Activated naive CD8-positive, alpha-beta T cell treated with anti-CD3 and anti-CD28 coated beads for 36 hours (primary cell): Measurements from ENCODE around the gene LPCAT2. TPM values are rescaled to one million over a fixed set of nuclear protein-coding genes. Genes with fewer than 3 reads are reported as not detected.

ENCODE experiments used
- DNase-seq: peaks from one replicate; pipeline ENCODE4 v3.0.0; 2021
- H3K27ac Mint-ChIP-seq: one replicate; pipeline ENCODE4 v1.8.0; 2022; ENCODE audit warnings: mild to moderate bottlenecking, moderate library complexity, mixed read lengths
- H3K27me3 Mint-ChIP-seq: one replicate; pipeline ENCODE4 v1.8.0; 2022; ENCODE audit warnings: mild to moderate bottlenecking, mixed read lengths
- H3K36me3 Mint-ChIP-seq: one replicate; pipeline ENCODE4 v1.8.0; 2021; ENCODE audit warnings: mild to moderate bottlenecking, mixed read lengths
- H3K4me1 Mint-ChIP-seq: one replicate; pipeline ENCODE4 v1.8.0; 2021; ENCODE audit warnings: mixed read lengths
- H3K4me3 Mint-ChIP-seq: one replicate; pipeline ENCODE4 v1.8.0; 2022; ENCODE audit warnings: mild to moderate bottlenecking, moderate library complexity, mixed read lengths
- H3K9me3 Mint-ChIP-seq: one replicate; pipeline ENCODE4 v1.8.0; 2022; ENCODE audit warnings: mixed read lengths
- total RNA-seq, 2 experiments: library from RNA; stranded (reverse); gene quantifications; one replicate each; pipeline ENCODE4 v1.2.3, GENCODE V29; 2021

Gene LPCAT2
- total RNA-seq: under 1 TPM; 0.08 to 0.29 TPM

- Mint-ChIP-seq H3K27ac (no peak within 1 kb of the TSS), H3K27me3 (peaks cover 64% of the 10 kb centered on the region), H3K4me1 (peaks cover 9% of the 10 kb centered on the region), H3K36me3 (no peaks in the 10 kb centered on the region), H3K9me3 (peaks cover 6% of the 10 kb centered on the region), H3K4me3 (peak within 1 kb of the TSS; percentile 56)
- peak; percentile 46 for DNase-seq
Measured at GRCh38 chr16:55508941-55509931, at the start of gene LPCAT2. TSS of gene LPCAT2 (plus strand) at chr16:55509072. CDS start at chr16:55509182, 110 bp downstream.

GRCh38 chr16:55462241-55462640 is 46.6 kb upstream of the LPCAT2 start:
- Mint-ChIP-seq H3K9me3 (no peaks in the 10 kb centered on the region), H3K27me3 (peaks cover 3% of the 10 kb centered on the region), H3K4me1 (no peaks in the 10 kb centered on the region), H3K4me3 (no peak overlapping the region), H3K27ac (no peak overlapping the region), H3K36me3 (no peaks in the 10 kb centered on the region)
- no peak for DNase-seq

GRCh38 chr16:55464375-55464774 is 44.5 kb upstream of the LPCAT2 start:
- no peak overlapping the region for H3K27ac Mint-ChIP-seq
- H3K27me3 Mint-ChIP-seq: peaks cover 3% of the 10 kb centered on the region
- H3K36me3 Mint-ChIP-seq: no peaks in the 10 kb centered on the region
- no peaks in the 10 kb centered on the region for H3K9me3 Mint-ChIP-seq
- no peak for DNase-seq
- no peak overlapping the region for H3K4me3 Mint-ChIP-seq
- no peaks in the 10 kb centered on the region for H3K4me1 Mint-ChIP-seq

GRCh38 chr16:55465077-55465896 is 43.6 kb upstream of the LPCAT2 start:
- Mint-ChIP-seq H3K27ac (no peak overlapping the region), H3K4me1 (no peaks in the 10 kb centered on the region), H3K27me3 (peaks cover 3% of the 10 kb centered on the region), H3K9me3 (no peaks in the 10 kb centered on the region), H3K4me3 (no peak overlapping the region), H3K36me3 (no peaks in the 10 kb centered on the region)
- peak; percentile 73 for DNase-seq

- no peak overlapping the region for H3K4me3 Mint-ChIP-seq
- H3K27ac Mint-ChIP-seq: no peak overlapping the region
- H3K4me1 Mint-ChIP-seq: no peaks in the 10 kb centered on the region
- no peaks in the 10 kb centered on the region for H3K9me3 Mint-ChIP-seq
- peaks cover 3% of the 10 kb centered on the region for H3K27me3 Mint-ChIP-seq
- no peak for DNase-seq
- H3K36me3 Mint-ChIP-seq: no peaks in the 10 kb centered on the region
Measured at GRCh38 chr16:55466209-55466608, 42.7 kb upstream of the LPCAT2 start.

GRCh38 chr16:55467898-55468297 is 41.0 kb upstream of the LPCAT2 start:
- no peaks in the 10 kb centered on the region for H3K4me1 Mint-ChIP-seq
- no peaks in the 10 kb centered on the region for H3K36me3 Mint-ChIP-seq

GRCh38 chr16:55468352-55468990 is 40.4 kb upstream of the LPCAT2 start:
- Mint-ChIP-seq H3K4me3 (no peak overlapping the region), H3K9me3 (no peaks in the 10 kb centered on the region), H3K27me3 (no peaks in the 10 kb centered on the region), H3K36me3 (no peaks in the 10 kb centered on the region), H3K27ac (no peak overlapping the region), H3K4me1 (no peaks in the 10 kb centered on the region)
- DNase-seq: no peak

More at GRCh38 chr16:55467898-55468297, 41.0 kb upstream of the LPCAT2 start:
- Mint-ChIP-seq H3K4me3 (no peak overlapping the region), H3K9me3 (no peaks in the 10 kb centered on the region), H3K27me3 (no peaks in the 10 kb centered on the region), H3K27ac (no peak overlapping the region)
- DNase-seq: no peak

- Mint-ChIP-seq H3K27ac (no peak overlapping the region), H3K27me3 (peaks cover 5% of the 10 kb centered on the region), H3K9me3 (no peaks in the 10 kb centered on the region), H3K4me1 (no peaks in the 10 kb centered on the region), H3K36me3 (no peaks in the 10 kb centered on the region), H3K4me3 (no peak overlapping the region)
- no peak for DNase-seq
Measured at GRCh38 chr16:55469821-55470532, 38.9 kb upstream of the LPCAT2 start.

- H3K4me3 Mint-ChIP-seq: no peak overlapping the region
- no peaks in the 10 kb centered on the region for H3K4me1 Mint-ChIP-seq
- DNase-seq: no peak
- no peaks in the 10 kb centered on the region for H3K9me3 Mint-ChIP-seq
- H3K27me3 Mint-ChIP-seq: peaks cover 5% of the 10 kb centered on the region
- H3K36me3 Mint-ChIP-seq: no peaks in the 10 kb centered on the region
- no peak overlapping the region for H3K27ac Mint-ChIP-seq
Measured at GRCh38 chr16:55470533-55471371, 38.1 kb upstream of the LPCAT2 start.

GRCh38 chr16:55471448-55472097 is 37.3 kb upstream of the LPCAT2 start:
- Mint-ChIP-seq H3K4me1 (no peaks in the 10 kb centered on the region), H3K36me3 (no peaks in the 10 kb centered on the region), H3K9me3 (no peaks in the 10 kb centered on the region), H3K27ac (no peak overlapping the region), H3K27me3 (peaks cover 8% of the 10 kb centered on the region), H3K4me3 (no peak overlapping the region)
- no peak for DNase-seq

- no peaks in the 10 kb centered on the region for H3K4me1 Mint-ChIP-seq
- DNase-seq: no peak
- no peak overlapping the region for H3K4me3 Mint-ChIP-seq
- H3K27me3 Mint-ChIP-seq: peaks cover 25% of the 10 kb centered on the region
- no peak overlapping the region for H3K27ac Mint-ChIP-seq
- H3K9me3 Mint-ChIP-seq: no peaks in the 10 kb centered on the region
- H3K36me3 Mint-ChIP-seq: no peaks in the 10 kb centered on the region
Measured at GRCh38 chr16:55473587-55473986, 35.3 kb upstream of the LPCAT2 start.

GRCh38 chr16:55474821-55475220 is 34.1 kb upstream of the LPCAT2 start:
- H3K4me3 Mint-ChIP-seq: no peak overlapping the region
- H3K36me3 Mint-ChIP-seq: no peaks in the 10 kb centered on the region
- no peaks in the 10 kb centered on the region for H3K4me1 Mint-ChIP-seq
- H3K9me3 Mint-ChIP-seq: no peaks in the 10 kb centered on the region
- no peak overlapping the region for H3K27ac Mint-ChIP-seq
- no peak for DNase-seq
- H3K27me3 Mint-ChIP-seq: peaks cover 35% of the 10 kb centered on the region

- H3K27me3 Mint-ChIP-seq: peaks cover 46% of the 10 kb centered on the region
Measured at GRCh38 chr16:55475919-55476318, 33.0 kb upstream of the LPCAT2 start.

More at GRCh38 chr16:55475919-55476318, 33.0 kb upstream of the LPCAT2 start:
- Mint-ChIP-seq H3K36me3 (no peaks in the 10 kb centered on the region), H3K4me3 (no peak overlapping the region), H3K4me1 (no peaks in the 10 kb centered on the region), H3K27ac (no peak overlapping the region), H3K9me3 (no peaks in the 10 kb centered on the region)
- no peak for DNase-seq
